Activated CD8-positive, alpha-beta T cell treated with anti-CD3 and anti-CD28 coated beads for 36 hours (primary cell): Measurements from ENCODE around the gene STK32C. TPM values are rescaled to one million over a fixed set of nuclear protein-coding genes. Genes with fewer than 3 reads are reported as not detected.
"Not testable (repeated sequence)": the region's sequence is repeated elsewhere in the genome, so short reads cannot be mapped to it uniquely, and the experiment has no call there.

Experiments used
- ATAC-seq: fragments of 200-7000 bp; cut with Tn5 transposase; one replicate; pipeline ENCODE4 v1.10.0; 2021; ENCODE audit warnings: mild to moderate bottlenecking, moderate library complexity
- CTCF ChIA-PET: fragments of 350-600 bp; sonication (Branson Sonifier 250); formaldehyde crosslinking; loops from one replicate; lab custom pipeline; 2021; ENCODE audit warnings: antibody characterized with exemption; lab: Charles Lee
- POLR2A ChIA-PET: fragments of 350-600 bp; sonication (Branson Sonifier 250); formaldehyde crosslinking; loops from one replicate; lab custom pipeline; 2021; ENCODE audit warnings: antibody characterized with exemption; lab: Charles Lee
- DNase-seq: peaks from one replicate; pipeline ENCODE4 v3.0.0-alpha.2; 2020
- H3K27ac Mint-ChIP-seq: one replicate; pipeline ENCODE4 v1.8.0; 2021; ENCODE audit warnings: mild to moderate bottlenecking, mixed read lengths
- H3K27me3 Mint-ChIP-seq: one replicate; pipeline ENCODE4 v1.8.0; 2021; ENCODE audit warnings: mixed read lengths
- H3K36me3 Mint-ChIP-seq: one replicate; pipeline ENCODE4 v1.8.0; 2021; ENCODE audit warnings: low read depth, mixed read lengths
- H3K4me1 Mint-ChIP-seq: one replicate; pipeline ENCODE4 v1.8.0; 2021; ENCODE audit warnings: low read depth, mixed read lengths
- H3K4me3 Mint-ChIP-seq: one replicate; pipeline ENCODE4 v1.8.0; 2021; ENCODE audit warnings: mild to moderate bottlenecking, moderate library complexity, mixed read lengths
- H3K9me3 Mint-ChIP-seq: one replicate; pipeline ENCODE4 v1.8.0; 2021; ENCODE audit warnings: mixed read lengths
- intact Hi-C: fragments of 100-400 bp; cut with micrococcal nuclease; formaldehyde crosslinking; loops from one replicate; pipeline ENCODE4 v1.10.0; 2022
- total RNA-seq, 2 experiments: library from RNA; stranded (reverse); gene quantifications; one replicate each; pipeline ENCODE4 v1.2.3, GENCODE V29; 2021
- TF ChIP-seq, protein P1 (sequence below): fragments of 200-600 bp; IDR thresholded peaks from one replicate; pipeline ENCODE4 v1.8.0; 2022; ENCODE audit warnings: antibody characterized with exemption, mild to moderate bottlenecking

Gene STK32C
- total RNA-seq, 2 experiments from 2014 or later: 29.3 to 31.4 TPM

DNA sequence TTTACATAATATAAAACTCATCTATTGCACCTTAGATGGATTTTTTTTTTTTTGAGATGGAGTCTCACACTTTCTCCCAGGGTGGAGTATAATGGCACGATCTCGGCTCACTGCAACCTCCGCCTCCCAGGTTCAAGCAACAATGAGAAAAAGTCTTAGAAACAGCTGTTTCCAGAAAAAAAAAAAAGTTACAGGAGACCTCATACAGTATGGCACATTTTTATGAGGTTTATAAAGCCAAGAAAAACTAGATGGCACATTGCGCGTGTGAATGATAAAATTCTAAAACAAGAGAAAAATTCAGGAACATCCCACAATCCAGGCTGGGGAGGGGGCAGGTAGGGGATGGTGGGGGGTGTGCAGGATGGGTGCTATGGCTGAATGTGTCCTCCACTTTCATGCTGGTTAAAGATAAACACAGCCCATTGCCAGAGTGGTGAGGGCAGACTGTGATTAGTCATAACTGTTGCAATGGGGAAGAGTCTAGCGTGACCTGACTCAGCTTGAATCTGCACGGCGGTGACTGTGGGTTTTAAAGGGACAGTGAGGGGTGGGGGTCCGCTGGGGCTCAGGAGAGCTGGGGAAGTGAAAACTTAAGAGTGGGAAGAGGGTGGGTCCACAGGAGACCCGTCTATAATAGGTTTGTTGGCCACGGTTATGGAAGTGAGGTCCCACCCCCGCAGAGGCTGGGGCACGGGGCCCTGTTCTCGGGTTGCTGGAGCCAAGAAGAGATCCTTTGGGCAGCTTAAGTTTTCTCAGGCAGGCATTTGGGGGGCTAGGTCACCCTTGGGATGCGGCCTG lies 12.3 kb upstream of the STK32C start:
- POLR2A ChIA-PET: interaction anchor here (0.8 kb wide), 1 partner anchor 19 kb away, joined by 3 read pairs; no protein-coding TSS in a partner anchor
- Mint-ChIP-seq H3K4me1 (peaks cover 13% of the 10 kb centered on the region), H3K4me3 (no peak overlapping the region), H3K36me3 (peaks cover 6% of the 10 kb centered on the region), H3K27ac (peak overlapping the region; percentile 51), H3K9me3 (no peaks in the 10 kb centered on the region), H3K27me3 (no peaks in the 10 kb centered on the region)
- TF ChIP-seq, protein P1, sequence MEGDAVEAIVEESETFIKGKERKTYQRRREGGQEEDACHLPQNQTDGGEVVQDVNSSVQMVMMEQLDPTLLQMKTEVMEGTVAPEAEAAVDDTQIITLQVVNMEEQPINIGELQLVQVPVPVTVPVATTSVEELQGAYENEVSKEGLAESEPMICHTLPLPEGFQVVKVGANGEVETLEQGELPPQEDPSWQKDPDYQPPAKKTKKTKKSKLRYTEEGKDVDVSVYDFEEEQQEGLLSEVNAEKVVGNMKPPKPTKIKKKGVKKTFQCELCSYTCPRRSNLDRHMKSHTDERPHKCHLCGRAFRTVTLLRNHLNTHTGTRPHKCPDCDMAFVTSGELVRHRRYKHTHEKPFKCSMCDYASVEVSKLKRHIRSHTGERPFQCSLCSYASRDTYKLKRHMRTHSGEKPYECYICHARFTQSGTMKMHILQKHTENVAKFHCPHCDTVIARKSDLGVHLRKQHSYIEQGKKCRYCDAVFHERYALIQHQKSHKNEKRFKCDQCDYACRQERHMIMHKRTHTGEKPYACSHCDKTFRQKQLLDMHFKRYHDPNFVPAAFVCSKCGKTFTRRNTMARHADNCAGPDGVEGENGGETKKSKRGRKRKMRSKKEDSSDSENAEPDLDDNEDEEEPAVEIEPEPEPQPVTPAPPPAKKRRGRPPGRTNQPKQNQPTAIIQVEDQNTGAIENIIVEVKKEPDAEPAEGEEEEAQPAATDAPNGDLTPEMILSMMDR: no peak
- CTCF ChIA-PET: no interaction called here
- ATAC-seq: peak; percentile 95
- intact Hi-C loops: no loop called here
- DNase-seq: peak; percentile 62

- intact Hi-C loops, H3K27ac Mint-ChIP-seq, H3K4me3 Mint-ChIP-seq, CTCF ChIA-PET, ATAC-seq, H3K27me3 Mint-ChIP-seq, POLR2A ChIA-PET, H3K4me1 Mint-ChIP-seq, H3K9me3 Mint-ChIP-seq, H3K36me3 Mint-ChIP-seq, DNase-seq: not testable (repeated sequence)
Observed at GRCh38 chr10:132317477-132317876, 9.7 kb upstream of the STK32C start.

- H3K4me1 Mint-ChIP-seq: peaks cover 8% of the 10 kb centered on the region
- no peak overlapping the region for H3K4me3 Mint-ChIP-seq
- H3K27me3 Mint-ChIP-seq: no peaks in the 10 kb centered on the region
- intact Hi-C loops: no loop called here
- TF ChIP-seq, protein P1: no peak
- no peak overlapping the region for H3K27ac Mint-ChIP-seq
- ChIA-PET CTCF (no interaction called here), POLR2A (no interaction called here)
- ATAC-seq (no peak), DNase-seq (no peak)
- peaks cover 3% of the 10 kb centered on the region for H3K9me3 Mint-ChIP-seq
- H3K36me3 Mint-ChIP-seq: no peaks in the 10 kb centered on the region
Observed at GRCh38 chr10:132316133-132316532, 8.4 kb upstream of the STK32C start.

GRCh38 chr10:132314881-132315280 lies 7.1 kb upstream of the STK32C start:
- intact Hi-C loops, H3K9me3 Mint-ChIP-seq, DNase-seq, H3K27me3 Mint-ChIP-seq, H3K36me3 Mint-ChIP-seq, H3K4me1 Mint-ChIP-seq, H3K27ac Mint-ChIP-seq, H3K4me3 Mint-ChIP-seq, ATAC-seq: not testable (repeated sequence)
- ChIA-PET POLR2A (interaction anchor here (0.7 to 1.3 kb wide), 3 partner anchors 12 to 437 kb away, joined by 3 to 5 read pairs (median 3); no protein-coding TSS in a partner anchor), CTCF (interaction anchor here (1.3 kb wide), 1 partner anchor 58 kb away, joined by 3 read pairs; no protein-coding TSS in a partner anchor)

GRCh38 chr10:132314336-132314735 lies 6.6 kb upstream of the STK32C start:
- DNase-seq (no peak), ATAC-seq (no peak)
- H3K4me1 Mint-ChIP-seq: peaks cover 3% of the 10 kb centered on the region
- ChIA-PET CTCF (interaction anchor here (1.3 kb wide), 1 partner anchor 59 kb away, joined by 3 read pairs; no protein-coding TSS in a partner anchor), POLR2A (interaction anchor here (1.2 to 1.3 kb wide), 2 partner anchors 13 to 24 kb away, joined by 3 read pairs; no protein-coding TSS in a partner anchor)
- TF ChIP-seq, protein P1: no peak
- no peak overlapping the region for H3K4me3 Mint-ChIP-seq
- no peak overlapping the region for H3K27ac Mint-ChIP-seq
- intact Hi-C loops: no loop called here
- no peaks in the 10 kb centered on the region for H3K36me3 Mint-ChIP-seq
- peaks cover 3% of the 10 kb centered on the region for H3K9me3 Mint-ChIP-seq
- peaks cover 2% of the 10 kb centered on the region for H3K27me3 Mint-ChIP-seq

DNA sequence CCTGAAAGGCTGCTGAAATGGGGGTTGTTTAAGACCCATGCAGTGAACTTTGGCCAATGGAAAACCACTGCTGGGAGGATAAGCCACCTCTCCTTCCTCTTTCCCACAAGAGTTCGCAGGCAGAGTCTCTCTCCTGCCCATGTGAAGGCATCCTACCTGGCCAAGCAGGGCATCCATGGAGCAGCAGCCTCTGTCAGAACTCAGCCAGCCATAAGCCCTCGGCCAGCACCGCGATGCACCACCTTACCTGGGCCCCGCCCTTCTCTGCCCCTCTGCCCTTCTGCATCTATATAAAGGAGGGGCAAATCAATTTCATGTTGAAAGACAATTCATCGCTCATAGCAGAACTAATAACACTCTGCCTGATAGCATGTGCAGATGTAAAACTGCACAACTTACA lies 6.1 kb upstream of the STK32C start:
- ChIA-PET POLR2A (interaction anchor here (1.2 to 1.3 kb wide), 2 partner anchors 13 to 24 kb away, joined by 3 read pairs; no protein-coding TSS in a partner anchor), CTCF (interaction anchor here (1.3 kb wide), 1 partner anchor 59 kb away, joined by 3 read pairs; no protein-coding TSS in a partner anchor)
- no peak for ATAC-seq
- peaks cover 3% of the 10 kb centered on the region for H3K9me3 Mint-ChIP-seq
- TF ChIP-seq, protein P1: no peak
- DNase-seq: no peak
- intact Hi-C loops: no loop called here
- no peak overlapping the region for H3K27ac Mint-ChIP-seq
- peaks cover 2% of the 10 kb centered on the region for H3K27me3 Mint-ChIP-seq
- H3K4me1 Mint-ChIP-seq: peaks cover 3% of the 10 kb centered on the region
- H3K4me3 Mint-ChIP-seq: no peak overlapping the region
- H3K36me3 Mint-ChIP-seq: no peaks in the 10 kb centered on the region
